Astrocyte (in vitro differentiated cells and primary cell): ENCODE measurements around the gene TLL1.

Source experiments
- CTCF ChIP-seq: IDR thresholded peaks from 2 replicates; pipeline ENCODE4 v1.5.1; 2011; ENCODE audit warnings: low read depth, mild to moderate bottlenecking, inconsistent platforms, low read length, moderate library complexity; ENCODE audit not compliant: insufficient read depth
- EZH2 ChIP-seq: IDR thresholded peaks from 2 replicates; pipeline ENCODE4 v1.6.1; 2012; ENCODE audit warnings: mild to moderate bottlenecking, low read length, inconsistent platforms; ENCODE audit not compliant: insufficient read depth

- no peak for TF ChIP-seq CTCF
- TF ChIP-seq EZH2, result no peak
Observed at GRCh38 chr4:165834116-165834515, 38.9 kb upstream of the TLL1 start.
